GM18498 (cell line): ENCODE data around the gene SUPT3H.

Experiments
- ATAC-seq: cut with Tn5 transposase; IDR thresholded peaks from one replicate; pipeline ENCODE4 v1.9.1; 2021; ENCODE audit warnings: mild to moderate bottlenecking, moderate library complexity; ENCODE audit not compliant: unreplicated experiment

The SUPT3H gene

GRCh38 chr6:44820321-44820720 lies 557.4 kb downstream of the SUPT3H start:
- no peak for ATAC-seq

- no peak for ATAC-seq
Observed at GRCh38 chr6:44811456-44811855, 566.3 kb downstream of the SUPT3H start.

DNA sequence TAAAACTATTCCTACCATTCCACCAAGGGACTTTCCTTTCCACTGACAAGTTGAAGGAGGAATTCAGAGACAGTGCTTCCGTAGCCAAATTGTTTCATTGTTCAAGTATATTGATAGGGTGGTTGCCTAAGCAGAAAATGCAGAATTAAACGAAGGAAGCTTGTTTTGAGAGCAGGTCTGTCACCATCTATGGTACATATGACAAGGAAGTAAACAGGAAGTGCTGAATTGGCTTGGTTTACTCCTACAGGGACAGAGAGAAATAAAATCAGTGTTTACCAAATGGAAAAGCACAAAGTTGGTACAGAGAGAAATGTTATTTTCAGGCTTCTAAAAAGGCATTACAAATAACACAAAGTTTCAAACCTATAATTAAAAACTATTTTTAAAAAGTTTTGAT lies 568.5 kb downstream of the SUPT3H start:
- no peak for ATAC-seq

DNA sequence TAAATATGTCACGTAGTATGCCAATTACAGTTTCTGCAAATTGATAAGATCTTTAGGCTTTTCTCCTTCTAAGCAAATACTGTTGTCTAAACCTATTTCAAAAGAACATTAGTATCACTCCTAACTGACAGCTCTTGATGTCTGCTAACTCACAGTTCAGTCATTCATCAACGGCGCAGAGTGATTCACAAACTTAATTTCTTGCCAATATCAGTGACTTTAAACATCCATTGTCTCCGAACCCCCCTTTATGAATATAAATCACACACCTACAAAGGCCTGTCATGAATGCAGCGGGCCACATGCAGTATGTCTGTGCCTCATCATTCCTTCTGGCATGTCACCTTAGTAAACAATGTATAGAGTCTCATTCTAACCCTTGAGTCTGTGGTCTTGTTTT lies 569.6 kb downstream of the SUPT3H start:
- ATAC-seq = no peak

GRCh38 chr6:44806656-44807055 lies 571.1 kb downstream of the SUPT3H start:
- ATAC-seq = no peak

DNA sequence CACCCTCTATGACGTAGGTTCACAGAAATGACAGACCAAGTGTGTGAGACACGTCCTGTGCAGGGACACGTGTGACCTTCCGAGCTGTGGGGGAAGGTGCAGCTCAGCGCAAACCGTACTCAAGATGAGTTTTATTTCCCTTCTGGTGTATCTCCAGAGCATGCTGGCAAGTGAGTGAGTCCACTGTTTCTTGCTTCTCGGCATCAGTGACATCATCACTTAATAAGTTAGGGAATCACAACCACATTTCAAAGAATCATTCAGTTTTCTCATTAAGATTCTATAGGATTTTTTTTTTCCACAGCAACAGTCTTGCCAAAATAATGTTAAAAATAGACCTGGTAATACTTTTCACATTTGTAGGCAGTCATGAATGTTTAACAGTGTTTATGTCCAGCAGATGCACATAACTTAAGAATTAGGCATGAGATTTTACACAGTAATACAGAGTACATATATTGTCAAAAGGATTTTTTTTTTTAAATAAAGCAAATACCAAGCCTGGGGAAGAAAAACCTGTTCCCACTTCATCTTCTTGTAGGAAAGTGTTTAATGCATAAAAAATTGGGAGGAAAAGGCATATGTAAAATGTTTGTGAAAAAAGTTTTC lies 572.4 kb downstream of the SUPT3H start:
- ATAC-seq = no peak

GRCh38 chr6:44804546-44805159 lies 573.1 kb downstream of the SUPT3H start:
- no peak for ATAC-seq

GRCh38 chr6:44804016-44804415 lies 573.7 kb downstream of the SUPT3H start:
- no peak for ATAC-seq

- no peak for ATAC-seq
Observed at GRCh38 chr6:44800784-44801592, 576.7 kb downstream of the SUPT3H start.

DNA sequence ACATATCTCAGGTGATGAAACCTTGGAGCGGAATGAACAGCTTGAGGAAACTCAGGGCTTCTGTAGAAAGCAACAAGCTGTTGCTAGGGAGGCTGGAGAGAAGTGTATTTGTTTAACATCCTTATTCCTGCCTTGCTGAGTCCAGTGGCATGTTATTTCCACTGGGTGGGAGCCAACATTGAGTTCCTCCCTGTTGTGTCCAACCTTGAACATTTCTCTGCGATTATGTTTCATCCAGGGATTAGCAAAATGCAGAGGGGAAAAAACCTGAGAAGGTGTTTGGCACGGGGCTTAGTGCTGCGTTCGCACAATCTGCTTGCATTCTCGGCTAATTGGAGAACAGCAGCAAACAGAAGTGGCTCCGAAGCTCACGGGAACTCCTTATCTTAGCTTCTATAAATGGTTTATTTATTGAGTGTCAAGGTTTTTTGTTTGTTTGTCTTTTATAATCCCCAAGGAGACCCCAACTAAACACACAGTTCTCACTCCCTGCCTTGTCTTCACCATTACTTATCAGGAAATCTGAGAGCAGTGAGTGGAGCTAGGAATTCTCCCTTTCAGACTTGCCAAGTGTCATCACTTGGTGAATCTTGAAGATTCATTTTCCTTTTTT lies 577.5 kb downstream of the SUPT3H start:
- no peak for ATAC-seq

DNA sequence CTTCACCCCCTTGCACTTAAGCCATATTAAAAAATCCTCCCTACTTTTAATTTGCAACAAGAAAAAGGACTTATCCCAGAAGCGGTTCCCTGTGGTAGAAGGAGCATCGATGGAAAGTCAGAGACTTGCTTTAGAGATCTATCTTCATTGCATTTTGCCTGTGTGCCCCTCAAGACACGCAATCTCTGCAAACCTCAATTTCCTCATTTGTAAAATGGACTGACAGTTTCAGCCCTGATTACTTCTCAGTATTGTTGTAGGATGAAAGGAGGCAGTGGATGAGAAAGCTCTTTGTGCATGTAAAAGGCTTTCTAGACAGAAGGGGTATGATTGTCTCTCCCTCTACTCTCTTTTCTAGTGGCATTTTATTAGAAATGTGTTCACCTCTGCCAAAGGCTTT lies 580.0 kb downstream of the SUPT3H start:
- ATAC-seq = no peak

DNA sequence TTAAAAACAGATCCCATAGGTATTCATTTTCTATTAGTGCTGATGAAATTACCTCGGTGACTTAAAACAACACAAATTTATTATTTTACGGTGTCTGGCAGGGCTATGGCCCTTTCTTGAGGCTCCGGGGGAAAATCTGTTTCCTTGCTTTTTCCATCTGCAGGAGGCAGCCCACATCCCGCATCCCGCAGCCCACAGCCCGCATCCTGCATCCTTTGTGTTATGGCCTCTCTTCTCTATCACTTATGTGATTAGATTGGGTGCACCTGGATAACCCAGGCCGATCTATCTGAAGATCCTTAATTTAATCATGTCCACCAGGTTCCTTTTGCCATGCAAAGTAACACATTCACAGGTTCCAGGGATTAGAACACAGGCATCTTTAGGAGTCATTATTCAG lies 582.4 kb downstream of the SUPT3H start:
- no peak for ATAC-seq

- no peak for ATAC-seq
Observed at GRCh38 chr6:44789806-44790205, 587.9 kb downstream of the SUPT3H start.

DNA sequence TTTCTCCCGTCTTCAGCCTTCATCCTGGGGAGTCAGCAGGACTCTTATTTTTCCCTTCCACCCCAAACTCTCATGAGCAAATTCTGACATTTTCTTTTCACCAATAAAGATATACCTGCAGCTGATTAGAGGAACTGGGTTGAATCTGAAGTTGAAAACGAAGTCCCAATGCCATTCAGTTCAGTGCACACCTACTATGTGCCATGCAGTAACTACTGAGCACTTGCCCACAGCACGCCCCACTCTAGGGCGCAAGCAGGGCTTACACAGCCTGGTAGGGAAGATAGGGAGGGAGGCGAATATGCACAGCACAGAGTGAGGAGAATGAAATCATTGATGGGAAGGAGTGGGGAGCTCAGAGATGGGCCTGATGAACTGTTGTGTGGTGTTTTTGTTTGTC lies 588.7 kb downstream of the SUPT3H start:
- no peak for ATAC-seq

DNA sequence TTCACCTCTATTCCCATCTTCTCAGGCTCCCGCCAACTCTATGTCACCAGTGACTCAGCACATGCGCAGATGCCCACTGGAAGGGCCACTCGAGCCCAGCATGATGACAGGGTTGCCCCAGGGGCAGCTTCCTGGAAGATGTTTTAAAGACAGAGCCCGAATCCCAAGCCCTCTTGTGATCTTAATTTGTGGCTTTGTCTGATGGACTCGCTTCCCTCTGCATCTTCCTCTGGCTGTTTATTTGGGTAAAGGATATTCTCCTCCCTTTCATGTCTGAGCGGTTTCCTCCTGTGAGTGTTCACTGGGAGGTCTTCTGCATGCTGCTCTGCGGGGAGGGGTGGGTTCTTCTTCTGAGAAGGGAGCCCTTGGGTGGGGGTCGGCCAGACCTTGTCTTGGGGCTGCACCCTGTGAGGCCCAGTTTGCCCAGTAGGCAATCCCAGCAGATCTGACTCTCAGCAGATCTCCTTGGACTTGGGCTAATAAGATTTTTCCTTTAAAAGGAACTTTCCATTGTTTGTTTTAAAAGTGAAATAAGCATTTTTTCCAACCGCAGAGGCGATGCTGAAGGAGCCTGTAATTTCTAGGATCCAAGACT lies 589.2 kb downstream of the SUPT3H start:
- ATAC-seq = no peak

GRCh38 chr6:44787254-44787834 lies 590.4 kb downstream of the SUPT3H start:
- ATAC-seq = no peak

DNA sequence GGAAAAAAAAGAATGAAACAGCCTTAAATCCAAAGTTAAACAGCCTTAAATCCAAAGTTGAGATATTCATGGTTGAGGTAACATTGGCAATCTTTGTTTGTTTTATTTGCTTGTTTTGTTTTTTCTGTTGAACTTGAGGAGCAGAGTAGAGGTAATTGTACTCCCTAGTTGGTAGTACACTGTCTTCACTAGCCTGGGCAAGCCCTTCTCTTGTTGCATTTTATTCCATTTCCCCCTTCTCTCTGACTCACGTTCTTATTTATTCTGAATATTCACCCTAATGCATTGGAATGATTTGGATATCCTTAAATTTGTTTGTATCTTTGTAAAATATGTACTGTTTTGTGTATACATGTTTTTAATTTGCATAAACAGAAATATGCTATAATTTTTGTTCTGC lies 592.6 kb downstream of the SUPT3H start:
- no peak for ATAC-seq

GRCh38 chr6:44784195-44784594 lies 593.5 kb downstream of the SUPT3H start:
- ATAC-seq = no peak

GRCh38 chr6:44782892-44783291 lies 594.8 kb downstream of the SUPT3H start:
- no peak for ATAC-seq

GRCh38 chr6:44781912-44782597 lies 595.7 kb downstream of the SUPT3H start:
- ATAC-seq = no peak
